Measurements from ENCODE around the gene ITIH4.

DNA sequence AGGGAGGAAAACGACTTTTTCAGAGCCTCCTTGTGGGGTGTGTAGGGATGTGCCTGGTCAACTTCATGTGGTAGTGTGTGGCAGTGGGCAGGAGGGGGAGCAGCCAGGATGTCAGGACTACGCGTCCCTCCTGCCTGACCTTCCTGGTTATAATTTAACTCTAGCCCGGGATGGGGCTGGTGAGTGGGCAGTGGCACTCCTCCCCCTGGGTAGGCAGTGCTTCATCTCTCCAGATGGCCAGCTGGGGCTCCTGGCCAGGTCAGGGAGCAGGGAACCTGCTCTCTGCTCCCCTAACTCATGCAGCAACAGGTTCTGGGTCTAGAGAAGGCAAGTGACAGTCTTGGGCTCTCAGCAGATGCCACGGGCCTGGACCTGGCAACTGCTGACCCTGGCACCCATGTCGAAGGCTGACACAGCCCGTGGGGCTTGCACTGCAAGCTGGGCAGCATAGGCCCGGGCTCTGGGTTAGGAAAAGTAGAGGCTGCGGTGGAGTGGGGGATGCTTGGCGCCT, 2.6 kb downstream of the ITIH4 start:
- no peak for TF ChIP-seq POLR2A (IDR thresholded peaks at IDR 0.05)
- TF ChIP-seq CTCF (IDR thresholded peaks at IDR 0.05): no peak

All from heart left ventricle (tissue), 13 donors.